GM19035 (cell line): ENCODE results near the gene SLC13A4.
"Not testable (repeated sequence)": the region's sequence is repeated elsewhere in the genome, so short reads cannot be mapped to it uniquely, and the experiment has no call there.

Experiments used
- ATAC-seq: cut with Tn5 transposase; IDR thresholded peaks from one replicate; pipeline ENCODE4 v1.9.1; 2021; ENCODE audit not compliant: unreplicated experiment

SLC13A4 gene

GRCh38 chr7:135704074-135704473 is 23.9 kb downstream of the SLC13A4 start:
- ATAC-seq: no peak

GRCh38 chr7:135697276-135698049 is 30.5 kb downstream of the SLC13A4 start:
- ATAC-seq: no peak

- ATAC-seq: no peak
Observed at GRCh38 chr7:135693558-135693957, 34.4 kb downstream of the SLC13A4 start.

- not testable (repeated sequence) for ATAC-seq
Observed at GRCh38 chr7:135692606-135693005, 35.4 kb downstream of the SLC13A4 start.

GRCh38 chr7:135692055-135692454 is 35.9 kb downstream of the SLC13A4 start:
- no peak for ATAC-seq

- no peak for ATAC-seq
Observed at GRCh38 chr7:135690566-135690965, 37.4 kb downstream of the SLC13A4 start.

GRCh38 chr7:135687466-135687865 is 40.5 kb downstream of the SLC13A4 start:
- no peak for ATAC-seq

GRCh38 chr7:135685306-135686084 is 42.5 kb downstream of the SLC13A4 start:
- ATAC-seq: no peak

GRCh38 chr7:135684699-135685098 is 43.3 kb downstream of the SLC13A4 start:
- ATAC-seq: no peak

- ATAC-seq: no peak
Observed at GRCh38 chr7:135684136-135684535, 43.9 kb downstream of the SLC13A4 start.

- no peak for ATAC-seq
Observed at GRCh38 chr7:135683609-135684008, 44.4 kb downstream of the SLC13A4 start.

- ATAC-seq: no peak
Observed at GRCh38 chr7:135682191-135682590, 45.8 kb downstream of the SLC13A4 start.

- ATAC-seq: no peak
Observed at GRCh38 chr7:135681762-135682161, 46.2 kb downstream of the SLC13A4 start.

GRCh38 chr7:135678612-135679575 is 49.1 kb downstream of the SLC13A4 start:
- ATAC-seq: no peak

- ATAC-seq: no peak
Observed at GRCh38 chr7:135673360-135673706, 54.7 kb downstream of the SLC13A4 start.

GRCh38 chr7:135672560-135673359 is 55.2 kb downstream of the SLC13A4 start:
- ATAC-seq: peak; percentile 56

- no peak for ATAC-seq
Observed at GRCh38 chr7:135670179-135670578, 57.8 kb downstream of the SLC13A4 start.

- no peak for ATAC-seq
Observed at GRCh38 chr7:135669774-135670173, 58.2 kb downstream of the SLC13A4 start.

- not testable (repeated sequence) for ATAC-seq
Observed at GRCh38 chr7:135668852-135669395, 59.1 kb downstream of the SLC13A4 start.

GRCh38 chr7:135667626-135668025 is 60.4 kb downstream of the SLC13A4 start:
- not testable (repeated sequence) for ATAC-seq
